Testis (tissue), 3 donors: Measurements from ENCODE around the gene EID2. TPM values are rescaled to one million over a fixed set of nuclear protein-coding genes. Genes with fewer than 3 reads are reported as not detected.

Experiments
- DNase-seq: peaks from one replicate; pipeline ENCODE4 v3.0.0-alpha.2; 2019
- H3K27ac ChIP-seq, 2 donors: fragments of 200-600 bp; sonication (generic); one replicate each; pipeline ENCODE4 v1.5.1; 2019
- H3K27me3 ChIP-seq: fragments of 200-600 bp; sonication (generic); one replicate; pipeline ENCODE4 v1.5.1; 2019
- H3K36me3 ChIP-seq: fragments of 200-600 bp; sonication (generic); one replicate; pipeline ENCODE4 v1.5.1; 2017; ENCODE audit warnings: low read depth; ENCODE audit errors: missing control alignments
- H3K4me1 ChIP-seq: fragments of 200-600 bp; sonication (generic); one replicate; pipeline ENCODE4 v1.5.1; 2019
- H3K4me3 ChIP-seq, 2 donors: fragments of 200-600 bp; sonication (generic); one replicate each; pipeline ENCODE4 v1.5.1; 2017 to 2019
- H3K9me3 ChIP-seq: fragments of 200-600 bp; sonication (generic); one replicate; pipeline ENCODE4 v1.5.1; 2017
- CTCF ChIP-seq, 3 experiments: fragments of 450-650 bp in 2 of 3; fragments of 200-600 bp in 1 of 3; sonication (generic) in 1 of 3; IDR thresholded peaks; one replicate each; pipeline ENCODE4 v1.5.1; 2016 to 2019; ENCODE audit warnings: antibody characterized with exemption in 3 of 3, mild to moderate bottlenecking in 2 of 3, moderate library complexity in 1 of 3
- POLR2A ChIP-seq: fragments of 450-650 bp; IDR thresholded peaks from one replicate; pipeline ENCODE4 v1.6.1; 2017; ENCODE audit warnings: antibody characterized with exemption, mild to moderate bottlenecking, moderate library complexity
- WGBS, 2 donors: methylation state at CpG; one replicate each; pipeline ENCODE4 v1.1.5; 2018; 5-methylcytosine and 5-hydroxymethylcytosine counted together
- intact Hi-C: fragments of 100-400 bp; cut with DNase I; formaldehyde crosslinking; loops from one replicate; pipeline ENCODE4 v1.15.1; 2023; ENCODE audit warnings: low total_unique reads
- polyA plus RNA-seq: library from polyadenylated mRNA; stranded (reverse); fragments of 350-450 nt; fragmentation: Illumina TruSeq; extraction: RNeasy Lipid Tissue Mini Kit (QIAGEN cat#74804); gene quantifications from one replicate; pipeline ENCODE4 v1.2.3, GENCODE V29; 2014; ENCODE audit warnings: low read depth, low replicate concordance; ENCODE audit not compliant: insufficient read depth
- total RNA-seq, 2 donors: library from RNA; depleted of rRNA; stranded (reverse); fragments of >200 nt; gene quantifications; one replicate each; pipeline ENCODE4 v1.2.3, GENCODE V29; 2016

EID2 gene
- total and polyA plus RNA-seq, 3 donors from 2014 or later, result 15.0 to 26.7 (median 23.9) TPM

GRCh38 chr19:39518975-39519374 lies 21.0 kb downstream of the EID2 start:
- WGBS, 2 donors, result 54 to 72% methylated on average over 9 of the region's 9 CpGs
- H3K9me3 ChIP-seq, result no peaks in the 10 kb centered on the region
- H3K4me1 ChIP-seq, result peaks cover 3% of the 10 kb centered on the region
- intact Hi-C loops, result no loop called here
- H3K27me3 ChIP-seq, result peaks cover 3% of the 10 kb centered on the region
- H3K27ac ChIP-seq, result no peak overlapping the region
- H3K4me3 ChIP-seq, result no peak overlapping the region
- TF ChIP-seq CTCF (IDR thresholded peaks at IDR 0.05), result no peak
- no peak for DNase-seq
- H3K36me3 ChIP-seq, result no peaks in the 10 kb centered on the region

- WGBS, 2 donors, result 38 to 55% methylated on average over 5 of the region's 5 CpGs
- intact Hi-C loops, result no loop called here
Observed at GRCh38 chr19:39518458-39518857, 21.5 kb downstream of the EID2 start.

GRCh38 chr19:39517432-39517831 lies 22.5 kb downstream of the EID2 start:
- no peaks in the 10 kb centered on the region for H3K9me3 ChIP-seq
- peaks cover 3% of the 10 kb centered on the region for H3K27me3 ChIP-seq
- no peak overlapping the region for H3K4me3 ChIP-seq
- no peak overlapping the region for H3K27ac ChIP-seq
- no peaks in the 10 kb centered on the region for H3K36me3 ChIP-seq
- WGBS, 2 donors, result 69 to 75% methylated on average over 3 of the region's 3 CpGs
- TF ChIP-seq CTCF (IDR thresholded peaks at IDR 0.05) (no peak), POLR2A (no peak)
- DNase-seq, result no peak
- intact Hi-C loops, result no loop called here
- peaks cover 3% of the 10 kb centered on the region for H3K4me1 ChIP-seq

More at GRCh38 chr19:39518458-39518857, 21.5 kb downstream of the EID2 start:
- H3K27ac ChIP-seq, result no peak overlapping the region
- H3K9me3 ChIP-seq, result no peaks in the 10 kb centered on the region
- H3K36me3 ChIP-seq, result no peaks in the 10 kb centered on the region
- peaks cover 3% of the 10 kb centered on the region for H3K27me3 ChIP-seq
- DNase-seq, result no peak
- TF ChIP-seq POLR2A, result no peak
- TF ChIP-seq CTCF (IDR thresholded peaks at IDR 0.05), result no peak
- no peak overlapping the region for H3K4me3 ChIP-seq
- H3K4me1 ChIP-seq, result peaks cover 3% of the 10 kb centered on the region

- Histone ChIP-seq H3K36me3 (no peaks in the 10 kb centered on the region), H3K4me1 (peaks cover 3% of the 10 kb centered on the region), H3K4me3 (no peak overlapping the region), H3K9me3 (no peaks in the 10 kb centered on the region), H3K27me3 (peaks cover 3% of the 10 kb centered on the region), H3K27ac (no peak overlapping the region)
- TF ChIP-seq POLR2A, result no peak
- no peak for TF ChIP-seq CTCF (IDR thresholded peaks at IDR 0.05)
- DNase-seq, result no peak
- WGBS, 2 donors, result 37 to 41% methylated on average over 6 of the region's 6 CpGs
- intact Hi-C loops, result no loop called here
Observed at GRCh38 chr19:39516270-39516669, 23.7 kb downstream of the EID2 start.

GRCh38 chr19:39515551-39516191 lies 24.3 kb downstream of the EID2 start:
- intact Hi-C loops, result no loop called here
- 2 to 7% methylated on average over 6 to 44 of the region's 44 CpGs for WGBS, 2 donors
- DNase-seq, result no peak
- no peaks in the 10 kb centered on the region for H3K36me3 ChIP-seq
- peak overlapping the region; percentile 37 for H3K4me3 ChIP-seq
- peaks cover 3% of the 10 kb centered on the region for H3K27me3 ChIP-seq
- no peaks in the 10 kb centered on the region for H3K9me3 ChIP-seq
- H3K27ac ChIP-seq, result no peak overlapping the region
- TF ChIP-seq CTCF (IDR thresholded peaks at IDR 0.05) (no peak), POLR2A (no peak)
- peaks cover 3% of the 10 kb centered on the region for H3K4me1 ChIP-seq
